Right lobe of liver (tissue), 6 donors: Measurements from ENCODE around the gene ERCC4. TPM values are rescaled to one million over a fixed set of nuclear protein-coding genes. Genes with fewer than 3 reads are reported as not detected.

Experiments
- ATAC-seq, 4 donors: fragments of 200-7000 bp; cut with Tn5 transposase; one replicate each; pipeline ENCODE4 v1.9.1; 2020; ENCODE audit warnings: mild to moderate bottlenecking in 4 of 4, moderate library complexity in 4 of 4
- DNase-seq, 3 donors: peaks; one replicate each; pipeline ENCODE4 v3.0.0-alpha.2; 2020
- H3K27ac ChIP-seq, 3 donors: fragments of 200-600 bp; one replicate each; pipeline ENCODE4 v1.8.0; 2022
- H3K27me3 ChIP-seq, 2 donors: fragments of 200-600 bp; one replicate each; pipeline ENCODE4 v1.8.0; 2022
- H3K36me3 ChIP-seq, 4 donors: fragments of 200-600 bp; sonication (generic) in 1 of 4; one replicate each; pipeline versions ENCODE4 v1.5.1 to v1.8.0; 2017 to 2022; ENCODE audit warnings: control low read depth in 1 of 4
- H3K4me1 ChIP-seq, 4 donors: fragments of 200-600 bp; sonication (generic) in 1 of 4; one replicate each; pipeline versions ENCODE4 v1.5.1 to v1.8.0; 2017 to 2022; ENCODE audit warnings: control low read depth in 1 of 4
- H3K4me3 ChIP-seq, 3 donors: fragments of 200-600 bp; one replicate each; pipeline ENCODE4 v1.8.0; 2022
- H3K9me3 ChIP-seq, 4 donors: fragments of 200-600 bp; sonication (generic) in 1 of 4; one replicate each; pipeline versions ENCODE4 v1.5.1 to v1.8.0; 2017 to 2022; ENCODE audit warnings: control low read depth in 1 of 4
- POLR2A ChIP-seq: fragments of 450-650 bp; IDR thresholded peaks from one replicate; pipeline ENCODE4 v1.6.1; 2017; ENCODE audit warnings: antibody characterized with exemption, mild to moderate bottlenecking
- WGBS: methylation state at CpG from one replicate; pipeline ENCODE4 v1.1.6; 2018; ENCODE audit warnings: low coverage, low lambda C conversion rate; ENCODE audit not compliant: insufficient coverage; ENCODE audit errors: missing lambda C conversion rate; 5-methylcytosine and 5-hydroxymethylcytosine counted together
- intact Hi-C, 2 donors: fragments of 100-400 bp; cut with DNase I; formaldehyde crosslinking; loops; one replicate each; pipeline versions ENCODE4 v1.11.2 to v1.14.1; 2022
- total RNA-seq, 6 experiments: library from RNA; depleted of rRNA in 2 of 6; stranded (reverse); fragments of >200 nt in 2 of 6; fragmentation: NEBNext Ultra II Directional in 3 of 6; extraction: Animal tissue kit (Norgen Biotek cat#: 25700) in 3 of 6; gene quantifications; one replicate each; pipeline versions ENCODE4 v1.1.0 to v1.2.4, GENCODE V29; 2016 to 2023
- TF ChIP-seq, protein P1 (sequence below), 4 donors: fragments of 200-600 bp in 3 of 4; fragments of 450-650 bp in 1 of 4; IDR thresholded peaks; one replicate each; pipeline versions ENCODE4 v1.5.1 to v1.8.0; 2016 to 2022; ENCODE audit warnings: antibody characterized with exemption in 4 of 4, mild to moderate bottlenecking in 2 of 4
- donor health status: DM: no; HTN: yes; CAD: no.
- donor health status: DM: no; HTN: no; CAD: no.
- donor health status: DM: no; HTN: no; CAD: no.
- donor health status: DM: no; HTN: yes; CAD: no.
- donor health status: DM: no; HTN: yes; CAD: no.

ERCC4 gene
- total RNA-seq, 6 experiments from 2014 or later = 3.4 to 7.3 (median 5.7) TPM

- Histone ChIP-seq H3K4me1 (peaks cover 0 to 29% (median 9%) of the 10 kb centered on the region in 4 donors), H3K4me3 (no peak overlapping the region), H3K27me3 (no peaks in the 10 kb centered on the region), H3K9me3 (no peaks in the 10 kb centered on the region), H3K27ac (no peak overlapping the region), H3K36me3 (no peaks in the 10 kb centered on the region)
- intact Hi-C loops = no loop called here
- no peak for DNase-seq
- no peak for ATAC-seq
- TF ChIP-seq, protein P1, sequence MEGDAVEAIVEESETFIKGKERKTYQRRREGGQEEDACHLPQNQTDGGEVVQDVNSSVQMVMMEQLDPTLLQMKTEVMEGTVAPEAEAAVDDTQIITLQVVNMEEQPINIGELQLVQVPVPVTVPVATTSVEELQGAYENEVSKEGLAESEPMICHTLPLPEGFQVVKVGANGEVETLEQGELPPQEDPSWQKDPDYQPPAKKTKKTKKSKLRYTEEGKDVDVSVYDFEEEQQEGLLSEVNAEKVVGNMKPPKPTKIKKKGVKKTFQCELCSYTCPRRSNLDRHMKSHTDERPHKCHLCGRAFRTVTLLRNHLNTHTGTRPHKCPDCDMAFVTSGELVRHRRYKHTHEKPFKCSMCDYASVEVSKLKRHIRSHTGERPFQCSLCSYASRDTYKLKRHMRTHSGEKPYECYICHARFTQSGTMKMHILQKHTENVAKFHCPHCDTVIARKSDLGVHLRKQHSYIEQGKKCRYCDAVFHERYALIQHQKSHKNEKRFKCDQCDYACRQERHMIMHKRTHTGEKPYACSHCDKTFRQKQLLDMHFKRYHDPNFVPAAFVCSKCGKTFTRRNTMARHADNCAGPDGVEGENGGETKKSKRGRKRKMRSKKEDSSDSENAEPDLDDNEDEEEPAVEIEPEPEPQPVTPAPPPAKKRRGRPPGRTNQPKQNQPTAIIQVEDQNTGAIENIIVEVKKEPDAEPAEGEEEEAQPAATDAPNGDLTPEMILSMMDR (IDR thresholded peaks at IDR 0.05) = no peak
- no peak for TF ChIP-seq POLR2A
- 58% methylated on average over 3 of the region's 3 CpGs for WGBS
These were observed 12.5 kb upstream of the ERCC4 start for GRCh38 chr16:13907431-13907830.

- ATAC-seq (no peak), DNase-seq (no peak)
- Histone ChIP-seq H3K27me3 (no peaks in the 10 kb centered on the region), H3K36me3 (no peaks in the 10 kb centered on the region), H3K4me1 (peaks cover 0 to 36% (median 9%) of the 10 kb centered on the region in 4 donors), H3K9me3 (no peaks in the 10 kb centered on the region), H3K27ac (peak overlapping the region; percentile 26 to 93 (median 91)), H3K4me3 (no peak overlapping the region)
- intact Hi-C loops = no loop called here
- 75% methylated on average over 7 of the region's 7 CpGs for WGBS
- no peak for TF ChIP-seq POLR2A
- TF ChIP-seq, protein P1 (IDR thresholded peaks at IDR 0.05) = no peak
These were observed 10.9 kb upstream of the ERCC4 start for GRCh38 chr16:13909069-13909468.

- intact Hi-C loops = no loop called here
These were observed 10.1 kb upstream of the ERCC4 start for GRCh38 chr16:13909872-13910303.

GRCh38 chr16:13911306-13911705 lies 8.6 kb upstream of the ERCC4 start:
- Histone ChIP-seq H3K27me3 (no peaks in the 10 kb centered on the region), H3K9me3 (no peaks in the 10 kb centered on the region), H3K4me1 (peaks cover 0 to 37% (median 9%) of the 10 kb centered on the region in 4 donors), H3K36me3 (no peaks in the 10 kb centered on the region), H3K4me3 (no peak overlapping the region), H3K27ac (peak overlapping the region in 1 of 3 donors; percentile 93)
- TF ChIP-seq, protein P1 (IDR thresholded peaks at IDR 0.05) = no peak
- TF ChIP-seq POLR2A = no peak
- intact Hi-C loops = no loop called here
- ATAC-seq (no peak), DNase-seq (no peak)
- 67% methylated on average over 1 of the region's 1 CpG for WGBS

More at GRCh38 chr16:13909872-13910303, 10.1 kb upstream of the ERCC4 start:
- DNase-seq = peak; percentile 56 to 89 (median 80)
- H3K27me3 ChIP-seq = no peaks in the 10 kb centered on the region
- H3K36me3 ChIP-seq = no peaks in the 10 kb centered on the region
- H3K4me1 ChIP-seq = peaks cover 0 to 37% (median 9%) of the 10 kb centered on the region in 4 donors
- H3K9me3 ChIP-seq = no peaks in the 10 kb centered on the region
- TF ChIP-seq, protein P1 (IDR thresholded peaks at IDR 0.05) = peak in 1 of 4 donors; percentile 18
- peak; percentile 63 for TF ChIP-seq POLR2A
- WGBS = 4% methylated on average over 3 of the region's 3 CpGs
- peak overlapping the region; percentile 56 to 93 (median 91) for H3K27ac ChIP-seq
- peak; percentile 82 to 91 (median 86) for ATAC-seq
- H3K4me3 ChIP-seq = no peak overlapping the region

DNA sequence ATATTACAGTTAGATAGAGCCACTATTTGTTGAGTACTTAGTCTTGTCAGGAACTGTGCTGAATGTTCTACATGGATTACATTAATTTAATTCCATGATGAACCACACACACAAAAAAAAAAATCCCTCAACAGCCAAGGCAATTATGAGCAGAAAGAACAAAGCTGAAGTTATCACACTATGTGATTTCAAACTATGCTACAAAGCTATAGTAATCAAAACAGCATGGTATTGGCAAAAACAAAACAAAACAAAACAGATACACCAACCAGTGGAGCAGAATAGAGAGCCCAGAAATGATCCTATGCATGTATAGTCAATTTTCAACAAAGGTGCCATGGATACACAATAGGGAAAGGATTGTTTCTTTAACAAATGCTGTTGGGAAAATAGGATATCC lies 8.1 kb upstream of the ERCC4 start:
- TF ChIP-seq POLR2A = no peak
- TF ChIP-seq, protein P1 (IDR thresholded peaks at IDR 0.05) = no peak

More for the DNA sequence above, 8.1 kb upstream of the ERCC4 start:
- Histone ChIP-seq H3K27ac (peak overlapping the region in 1 of 3 donors; percentile 93), H3K4me3 (no peak overlapping the region), H3K36me3 (no peaks in the 10 kb centered on the region), H3K9me3 (no peaks in the 10 kb centered on the region), H3K4me1 (peaks cover 0 to 37% (median 9%) of the 10 kb centered on the region in 4 donors), H3K27me3 (no peaks in the 10 kb centered on the region)
- DNase-seq = no peak
- intact Hi-C loops = no loop called here
- ATAC-seq = no peak
